ENCODE measurements around the gene APMAP.

DNA sequence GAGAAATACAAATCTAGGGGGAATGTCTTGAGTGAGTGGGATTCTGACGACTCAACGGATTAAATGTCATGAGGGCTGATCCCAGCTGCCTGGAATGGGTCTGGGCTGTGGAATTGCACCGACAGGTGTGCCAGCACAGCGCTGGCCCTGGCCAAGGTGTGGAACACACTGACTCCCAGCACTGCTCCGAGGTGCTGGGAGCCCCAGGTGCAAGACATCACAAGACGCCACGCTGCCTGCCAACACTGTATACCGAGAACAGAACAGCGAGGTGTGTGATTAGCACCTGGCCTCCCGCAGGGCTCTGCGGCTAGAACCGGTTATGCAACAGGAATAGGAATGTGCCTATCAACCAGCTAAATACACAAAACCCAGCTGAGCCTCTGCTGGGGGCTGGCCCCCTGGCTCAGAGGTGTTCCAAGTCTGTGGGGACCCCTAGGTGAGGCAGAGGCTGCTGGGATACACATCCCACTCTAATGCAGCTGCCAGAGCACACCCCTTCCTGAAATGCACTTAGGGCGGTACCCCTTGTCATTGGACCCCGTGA, 24.8 kb upstream of the APMAP start:
- TF ChIP-seq ZBTB1 (tag by site-specific recombination; IDR thresholded peaks at IDR 0.05) (no peak), ZBTB17 (tag by site-specific recombination; IDR thresholded peaks at IDR 0.05) (no peak), ZBTB48 (tag by site-specific recombination; IDR thresholded peaks at IDR 0.05) (no peak), ZBTB7A (tag by site-specific recombination; IDR thresholded peaks at IDR 0.05; ENCODE audit: low read depth) (no peak), ZNF341 (tag by site-specific recombination; IDR thresholded peaks at IDR 0.05; ENCODE audit: low read depth) (no peak), ZNF404 (tag by site-specific recombination; IDR thresholded peaks at IDR 0.05) (no peak), ZNF561 (tag by site-specific recombination; IDR thresholded peaks at IDR 0.05; ENCODE audit: borderline replicate concordance) (no peak), ZNF174 (tag by site-specific recombination; IDR thresholded peaks at IDR 0.05) (no peak), YY1 (tag by site-specific recombination; IDR thresholded peaks at IDR 0.05) (no peak), ZNF274 (IDR thresholded peaks at IDR 0.05; ENCODE audit: low read length) (no peak), ZNF274 (tag by site-specific recombination; IDR thresholded peaks at IDR 0.05; ENCODE audit: borderline replicate concordance) (no peak), ZNF24 (tag by site-specific recombination; IDR thresholded peaks at IDR 0.05) (no peak), ZNF248 (tag by site-specific recombination; IDR thresholded peaks at IDR 0.05) (no peak)
- TF ChIP-seq, protein P1, sequence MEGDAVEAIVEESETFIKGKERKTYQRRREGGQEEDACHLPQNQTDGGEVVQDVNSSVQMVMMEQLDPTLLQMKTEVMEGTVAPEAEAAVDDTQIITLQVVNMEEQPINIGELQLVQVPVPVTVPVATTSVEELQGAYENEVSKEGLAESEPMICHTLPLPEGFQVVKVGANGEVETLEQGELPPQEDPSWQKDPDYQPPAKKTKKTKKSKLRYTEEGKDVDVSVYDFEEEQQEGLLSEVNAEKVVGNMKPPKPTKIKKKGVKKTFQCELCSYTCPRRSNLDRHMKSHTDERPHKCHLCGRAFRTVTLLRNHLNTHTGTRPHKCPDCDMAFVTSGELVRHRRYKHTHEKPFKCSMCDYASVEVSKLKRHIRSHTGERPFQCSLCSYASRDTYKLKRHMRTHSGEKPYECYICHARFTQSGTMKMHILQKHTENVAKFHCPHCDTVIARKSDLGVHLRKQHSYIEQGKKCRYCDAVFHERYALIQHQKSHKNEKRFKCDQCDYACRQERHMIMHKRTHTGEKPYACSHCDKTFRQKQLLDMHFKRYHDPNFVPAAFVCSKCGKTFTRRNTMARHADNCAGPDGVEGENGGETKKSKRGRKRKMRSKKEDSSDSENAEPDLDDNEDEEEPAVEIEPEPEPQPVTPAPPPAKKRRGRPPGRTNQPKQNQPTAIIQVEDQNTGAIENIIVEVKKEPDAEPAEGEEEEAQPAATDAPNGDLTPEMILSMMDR (tag by site-specific recombination; IDR thresholded peaks at IDR 0.05): no peak
- TF ChIP-seq, protein P2, sequence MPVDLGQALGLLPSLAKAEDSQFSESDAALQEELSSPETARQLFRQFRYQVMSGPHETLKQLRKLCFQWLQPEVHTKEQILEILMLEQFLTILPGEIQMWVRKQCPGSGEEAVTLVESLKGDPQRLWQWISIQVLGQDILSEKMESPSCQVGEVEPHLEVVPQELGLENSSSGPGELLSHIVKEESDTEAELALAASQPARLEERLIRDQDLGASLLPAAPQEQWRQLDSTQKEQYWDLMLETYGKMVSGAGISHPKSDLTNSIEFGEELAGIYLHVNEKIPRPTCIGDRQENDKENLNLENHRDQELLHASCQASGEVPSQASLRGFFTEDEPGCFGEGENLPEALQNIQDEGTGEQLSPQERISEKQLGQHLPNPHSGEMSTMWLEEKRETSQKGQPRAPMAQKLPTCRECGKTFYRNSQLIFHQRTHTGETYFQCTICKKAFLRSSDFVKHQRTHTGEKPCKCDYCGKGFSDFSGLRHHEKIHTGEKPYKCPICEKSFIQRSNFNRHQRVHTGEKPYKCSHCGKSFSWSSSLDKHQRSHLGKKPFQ (tag by site-specific recombination; IDR thresholded peaks at IDR 0.05): no peak

All from HEK293 (cell line).